ENCODE data around the gene AHCY. TPM values are rescaled to one million over a fixed set of nuclear protein-coding genes. Genes with fewer than 3 reads are reported as not detected.

The AHCY gene
- total and polyA plus RNA-seq, 8 donors: 41.2 to 122 (median 62.7) TPM

- no peak overlapping the region for H3K4me3 ChIP-seq
- WGBS, 2 donors: 52 to 63% methylated on average over 4 of the region's 4 CpGs
- no peaks in the 10 kb centered on the region for H3K9me3 ChIP-seq
- H3K36me3 ChIP-seq: no peaks in the 10 kb centered on the region
- TF ChIP-seq CTCF (IDR thresholded peaks at IDR 0.05): no peak
- H3K4me1 ChIP-seq: no peaks in the 10 kb centered on the region
- intact Hi-C loops (cut with DNase I): loop anchor here in 1 of 3 donors (10.0 kb wide), 1 partner anchor 206 kb away; no protein-coding TSS in a partner anchor
- FAIRE-seq (no peak), ATAC-seq (peak in 1 of 4 donors; percentile 21), DNase-seq (no peak)
- no peak overlapping the region for H3K27ac ChIP-seq
- no peaks in the 10 kb centered on the region for H3K27me3 ChIP-seq
These were observed 15.7 kb upstream of the AHCY start for GRCh38 chr20:34318609-34319443.

GRCh38 chr20:34316196-34316814 is 13.2 kb upstream of the AHCY start:
- WGBS, 2 donors: 91 to 95% methylated on average over 6 of the region's 6 CpGs
- FAIRE-seq (no peak), DNase-seq (no peak), ATAC-seq (no peak)
- Histone ChIP-seq H3K36me3 (no peaks in the 10 kb centered on the region), H3K4me3 (no peak overlapping the region), H3K27ac (no peak overlapping the region), H3K27me3 (no peaks in the 10 kb centered on the region), H3K9me3 (no peaks in the 10 kb centered on the region), H3K4me1 (peaks cover 9 to 10% (median 10%) of the 10 kb centered on the region in 3 donors)
- intact Hi-C loops (cut with DNase I): loop anchor here in 1 of 3 donors (10.0 kb wide), 1 partner anchor 208 kb away; no protein-coding TSS in a partner anchor
- no peak for TF ChIP-seq CTCF (IDR thresholded peaks at IDR 0.05)

GRCh38 chr20:34315236-34315635 is 12.1 kb upstream of the AHCY start:
- peaks cover 9 to 20% (median 14%) of the 10 kb centered on the region in 3 donors for H3K4me1 ChIP-seq
- H3K27ac ChIP-seq: no peak overlapping the region
- no peaks in the 10 kb centered on the region for H3K27me3 ChIP-seq
- TF ChIP-seq CTCF (IDR thresholded peaks at IDR 0.05): no peak
- no peaks in the 10 kb centered on the region for H3K36me3 ChIP-seq
- H3K9me3 ChIP-seq: no peaks in the 10 kb centered on the region
- ATAC-seq (no peak), DNase-seq (no peak), FAIRE-seq (no peak)
- no peak overlapping the region for H3K4me3 ChIP-seq
- intact Hi-C loops (cut with DNase I): loop anchor here in 1 of 3 donors (10.0 kb wide), 1 partner anchor 210 kb away; no protein-coding TSS in a partner anchor
- 80 to 86% methylated on average over 3 of the region's 3 CpGs for WGBS, 2 donors

GRCh38 chr20:34312544-34313217 is 9.5 kb upstream of the AHCY start:
- Histone ChIP-seq H3K36me3 (no peaks in the 10 kb centered on the region), H3K4me1 (peaks cover 9 to 21% (median 14%) of the 10 kb centered on the region in 3 donors), H3K27ac (no peak overlapping the region), H3K27me3 (no peaks in the 10 kb centered on the region), H3K4me3 (peak overlapping the region in 1 of 4 donors; percentile 29), H3K9me3 (no peaks in the 10 kb centered on the region)
- TF ChIP-seq CTCF (IDR thresholded peaks at IDR 0.05): peak; percentile 93 to 99 (median 98)
- DNase-seq (peak; percentile 80 to 92 (median 87)), ATAC-seq (peak; percentile 94 to 98 (median 96)), FAIRE-seq (no peak)
- WGBS, 2 donors: 10 to 11% methylated on average over 14 of the region's 14 CpGs
- intact Hi-C loops (cut with DNase I): loop anchor here in 1 of 3 donors (5.0 to 10.0 kb wide), 2 partner anchors 212 to 455 kb away; no protein-coding TSS in a partner anchor
